Cerebellar cortex (tissue), 1 donor: ENCODE data around the gene SLC24A3.

Experiments used
- DNase-seq: peaks from one replicate; pipeline ENCODE4 v3.0.0-alpha.2; 2015; ENCODE audit warnings: low spot score

SLC24A3 gene

GRCh38 chr20:19341348-19342053 lies 129.1 kb downstream of the SLC24A3 start:
- no peak for DNase-seq

GRCh38 chr20:19344341-19344740 lies 131.9 kb downstream of the SLC24A3 start:
- no peak for DNase-seq

- no peak for DNase-seq
These were observed 135.6 kb downstream of the SLC24A3 start for GRCh38 chr20:19347943-19348456.

- no peak for DNase-seq
These were observed 136.1 kb downstream of the SLC24A3 start for GRCh38 chr20:19348582-19348981.

GRCh38 chr20:19349879-19350278 lies 137.4 kb downstream of the SLC24A3 start:
- no peak for DNase-seq

GRCh38 chr20:19351542-19351941 lies 139.1 kb downstream of the SLC24A3 start:
- DNase-seq = no peak

- DNase-seq = no peak
These were observed 142.5 kb downstream of the SLC24A3 start for GRCh38 chr20:19354950-19355349.

- DNase-seq = no peak
These were observed 149.3 kb downstream of the SLC24A3 start for GRCh38 chr20:19361790-19362189.

- DNase-seq = no peak
These were observed 151.0 kb downstream of the SLC24A3 start for GRCh38 chr20:19363476-19363875.

- DNase-seq = no peak
These were observed 155.1 kb downstream of the SLC24A3 start for GRCh38 chr20:19367591-19367990.

GRCh38 chr20:19368351-19368750 lies 155.9 kb downstream of the SLC24A3 start:
- DNase-seq = peak; percentile 2

GRCh38 chr20:19370076-19371075 lies 157.9 kb downstream of the SLC24A3 start:
- DNase-seq = no peak

GRCh38 chr20:19371112-19371511 lies 158.7 kb downstream of the SLC24A3 start:
- no peak for DNase-seq

- DNase-seq = no peak
These were observed 161.8 kb downstream of the SLC24A3 start for GRCh38 chr20:19374216-19374615.

GRCh38 chr20:19375395-19375794 lies 163.0 kb downstream of the SLC24A3 start:
- DNase-seq = no peak

- no peak for DNase-seq
These were observed 163.4 kb downstream of the SLC24A3 start for GRCh38 chr20:19375801-19376200.

GRCh38 chr20:19376451-19377229 lies 164.2 kb downstream of the SLC24A3 start:
- DNase-seq = peak; percentile 27

- no peak for DNase-seq
These were observed 165.6 kb downstream of the SLC24A3 start for GRCh38 chr20:19378058-19378457.

GRCh38 chr20:19380211-19380610 lies 167.8 kb downstream of the SLC24A3 start:
- DNase-seq = no peak

- no peak for DNase-seq
These were observed 169.5 kb downstream of the SLC24A3 start for GRCh38 chr20:19381947-19382346.

- no peak for DNase-seq
These were observed 170.2 kb downstream of the SLC24A3 start for GRCh38 chr20:19382386-19383340.
